SKM-1 treated with dmso at 0.1 percent for 144 hours (cell line): ENCODE measurements around the gene UBR1.
"Not testable (repeated sequence)": the region's sequence is repeated elsewhere in the genome, so short reads cannot be mapped to it uniquely, and the experiment has no call there.

Experiments used
- DNase-seq: peaks from one replicate; lab custom pipeline; 2025; ENCODE audit not compliant: unreplicated experiment; lab: John Stamatoyannopoulos, UW

Gene UBR1

GRCh38 chr15:42918047-42918446, 187.8 kb downstream of the UBR1 start:
- no peak for DNase-seq

GRCh38 chr15:42915654-42916315, 190.1 kb downstream of the UBR1 start:
- DNase-seq: no peak

GRCh38 chr15:42914728-42915497, 190.9 kb downstream of the UBR1 start:
- no peak for DNase-seq

GRCh38 chr15:42911058-42911592, 194.7 kb downstream of the UBR1 start:
- no peak for DNase-seq

GRCh38 chr15:42908538-42908937, 197.3 kb downstream of the UBR1 start:
- DNase-seq: no peak

GRCh38 chr15:42903388-42904324, 202.2 kb downstream of the UBR1 start:
- DNase-seq: no peak

- not testable (repeated sequence) for DNase-seq
Measured at GRCh38 chr15:42893911-42894310, 211.9 kb downstream of the UBR1 start.
